GM23248 (cell line): ENCODE results near the gene INPP4A. TPM values are rescaled to one million over a fixed set of nuclear protein-coding genes. Genes with fewer than 3 reads are reported as not detected.

Experiments
- DNase-seq: peaks from one replicate; pipeline ENCODE4 v3.0.0-alpha.2; 2015
- H2AFZ ChIP-seq: fragments of 200-600 bp; sonication (generic); 2 replicates; pipeline ENCODE4 v1.6.1; 2016; ENCODE audit warnings: antibody characterized with exemption
- H3F3A ChIP-seq: fragments of 200-600 bp; sonication (generic); 2 replicates; pipeline ENCODE4 v1.6.1; 2016; ENCODE audit warnings: mild to moderate bottlenecking, antibody characterized with exemption, mixed run types; ENCODE audit not compliant: insufficient read depth
- H3K27ac ChIP-seq: fragments of 200-600 bp; sonication (generic); 2 replicates; pipeline ENCODE4 v1.5.1; 2016; ENCODE audit warnings: mild to moderate bottlenecking
- H3K27me3 ChIP-seq: fragments of 200-600 bp; sonication (generic); replicated peaks from 2 replicates; pipeline ENCODE4 v1.6.1; 2016; ENCODE audit warnings: mild to moderate bottlenecking; ENCODE audit not compliant: insufficient read depth
- H3K36me3 ChIP-seq: fragments of 200-600 bp; sonication (generic); 2 replicates; pipeline ENCODE4 v1.6.1; 2016; ENCODE audit warnings: low read depth, mild to moderate bottlenecking
- H3K4me1 ChIP-seq: fragments of 200-600 bp; sonication (generic); 2 replicates; pipeline ENCODE4 v1.6.1; 2016; ENCODE audit warnings: mild to moderate bottlenecking; ENCODE audit not compliant: insufficient read depth
- H3K4me2 ChIP-seq: fragments of 200-600 bp; sonication (generic); one replicate; pipeline ENCODE4 v1.6.1; 2016; ENCODE audit warnings: mild to moderate bottlenecking; ENCODE audit not compliant: unreplicated experiment
- H3K4me3 ChIP-seq: fragments of 200-600 bp; sonication (generic); 2 replicates; pipeline ENCODE4 v1.5.1; 2016; ENCODE audit warnings: mild to moderate bottlenecking
- H3K79me2 ChIP-seq: fragments of 200-600 bp; sonication (generic); 2 replicates; pipeline ENCODE4 v1.6.1; 2016; ENCODE audit warnings: mild to moderate bottlenecking; ENCODE audit not compliant: insufficient read depth
- H3K9ac ChIP-seq: fragments of 200-600 bp; sonication (generic); 2 replicates; pipeline ENCODE4 v1.6.1; 2016; ENCODE audit warnings: mild to moderate bottlenecking
- H3K9me2 ChIP-seq: fragments of 200-600 bp; sonication (generic); 2 replicates; pipeline ENCODE4 v1.6.1; 2016; ENCODE audit warnings: mixed run types, mild to moderate bottlenecking, moderate library complexity; ENCODE audit not compliant: insufficient read depth
- H3K9me3 ChIP-seq: fragments of 200-600 bp; sonication (generic); one replicate; pipeline ENCODE4 v1.6.1; 2017; ENCODE audit warnings: low read depth
- H4K20me1 ChIP-seq: fragments of 200-600 bp; sonication (generic); 2 replicates; pipeline ENCODE4 v1.6.0; 2016; ENCODE audit not compliant: insufficient read depth
- EZH2 ChIP-seq: fragments of 200-600 bp; sonication (generic); IDR thresholded peaks from 2 replicates; pipeline ENCODE4 v1.6.1; 2018; ENCODE audit warnings: antibody characterized with exemption, mild to moderate bottlenecking; ENCODE audit not compliant: insufficient read depth, poor library complexity, severe bottlenecking
- EZH2phosphoT487 ChIP-seq: fragments of 200-600 bp; sonication (generic); IDR thresholded peaks from 2 replicates; pipeline ENCODE4 v1.6.1; 2018; ENCODE audit warnings: antibody characterized with exemption, moderate library complexity, mild to moderate bottlenecking, low read depth; ENCODE audit not compliant: insufficient read depth
- WGBS, 2 experiments: methylation state at CpG; one replicate each; pipeline ENCODE4 v1.1.6; 2015 to 2017; ENCODE audit warnings: low lambda C conversion rate in 2 of 2, low coverage in 1 of 2; ENCODE audit errors: missing lambda C conversion rate in 2 of 2; 5-methylcytosine and 5-hydroxymethylcytosine counted together
- in situ Hi-C: fragments of 300-500 bp; cut with MboI; formaldehyde crosslinking; loops from 2 replicates; pipeline ENCODE4 v1.15.0; 2020
- polyA plus RNA-seq: library from polyadenylated mRNA; unstranded; fragments of >200 nt; fragmentation: Nextera tagmentation; extraction: Ambion mirVana; gene quantifications from 2 replicates; pipeline ENCODE4 v1.2.1, GENCODE V29; 2016
- total RNA-seq: library from RNA; depleted of rRNA; stranded (reverse); fragments of >200 nt; shearing (Covaris generic); gene quantifications from 2 replicates; pipeline ENCODE4 v1.2.3, GENCODE V29; 2014

The INPP4A gene
- total and polyA plus RNA-seq, 2 experiments from 2014 or later = 9.5 to 16.0 TPM

- Histone ChIP-seq H3K36me3 (no peaks in the 10 kb centered on the region), H4K20me1 (no peaks in the 10 kb centered on the region), H3K4me2 (no peak overlapping the region), H2AFZ (no peak overlapping the region), H3F3A (no peaks in the 10 kb centered on the region), H3K79me2 (peaks cover 72% of the 10 kb centered on the region), H3K4me1 (peaks cover 10% of the 10 kb centered on the region), H3K9me2 (no peaks in the 10 kb centered on the region), H3K27me3 (no peaks in the 10 kb centered on the region), H3K27ac (no peak overlapping the region), H3K9ac (no peak overlapping the region), H3K9me3 (no peaks in the 10 kb centered on the region), H3K4me3 (no peak overlapping the region)
- WGBS, 2 experiments = 94 to 97% methylated on average over 9 to 10 of the region's 10 CpGs
- in situ Hi-C loops = no loop called here
- TF ChIP-seq EZH2 (no peak), EZH2phosphoT487 (no peak)
- no peak for DNase-seq
Observed at GRCh38 chr2:98463551-98463971, 18.9 kb downstream of the INPP4A start.

DNA sequence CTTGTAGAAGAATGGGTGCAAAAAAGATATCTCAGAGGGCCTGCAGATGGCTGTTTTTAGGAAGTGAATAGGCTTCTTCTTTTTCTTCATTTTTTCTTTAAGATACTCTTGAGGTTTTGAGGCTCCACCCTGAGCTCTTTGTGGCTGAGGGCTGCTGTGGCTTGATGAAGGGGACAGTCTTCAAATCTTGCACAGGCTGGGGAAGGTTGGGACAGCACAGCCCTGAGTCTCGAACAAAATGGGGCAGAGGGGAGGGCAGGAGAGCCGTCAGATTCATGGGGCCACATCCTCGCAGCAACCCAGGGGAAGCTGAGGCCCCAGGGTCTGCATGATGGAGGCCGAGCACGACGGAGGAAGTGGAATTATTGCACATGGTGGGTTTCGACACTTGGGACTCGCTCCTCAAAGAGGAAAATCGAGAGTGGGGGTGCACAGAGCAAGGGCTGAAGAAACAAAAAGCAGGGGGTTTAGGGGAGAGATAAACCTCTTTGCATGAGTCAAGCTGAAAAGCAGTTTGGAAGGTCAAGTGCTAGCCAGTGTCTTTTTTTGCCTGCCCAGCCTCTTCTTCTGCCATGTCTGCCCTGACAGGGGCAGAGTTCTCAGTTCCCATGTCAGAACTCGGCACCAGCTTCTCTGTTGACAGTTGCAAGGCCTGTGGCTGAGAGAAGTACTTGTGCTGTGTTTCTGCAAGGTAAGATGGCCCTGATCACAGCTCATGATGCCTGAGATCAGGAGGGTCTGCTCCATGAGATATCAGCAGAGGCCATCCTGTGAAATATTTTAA, 19.5 kb downstream of the INPP4A start:
- in situ Hi-C loops = no loop called here

DNA sequence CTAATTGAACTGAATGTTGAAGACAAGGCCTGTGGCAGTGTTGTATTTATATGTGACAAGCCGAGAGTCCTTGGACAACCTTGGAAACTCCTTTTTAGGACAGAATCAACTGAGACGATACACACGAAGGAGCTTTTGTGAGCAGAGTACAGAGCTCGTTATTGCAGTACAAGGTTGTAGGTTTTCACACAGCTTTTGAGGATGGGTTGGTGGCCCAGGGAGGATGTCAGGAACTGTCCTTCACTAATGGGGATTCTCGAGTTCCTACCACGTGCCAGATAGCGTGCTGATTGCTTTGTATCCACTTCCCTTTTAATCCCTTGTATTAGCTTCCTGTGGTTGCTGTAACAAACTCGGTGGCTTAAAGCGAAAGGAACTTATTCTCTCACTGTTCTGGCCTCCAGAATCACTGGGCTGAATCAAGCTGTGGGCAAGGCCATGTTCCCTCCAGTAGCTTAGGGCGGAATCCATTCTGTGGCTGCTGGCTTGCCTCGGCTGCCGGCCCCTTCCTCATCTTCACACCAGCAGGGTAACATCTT, 20.2 kb downstream of the INPP4A start:
- Histone ChIP-seq H3F3A (no peaks in the 10 kb centered on the region), H3K27me3 (no peaks in the 10 kb centered on the region), H3K9me3 (no peaks in the 10 kb centered on the region), H2AFZ (no peak overlapping the region), H3K4me3 (no peak overlapping the region), H3K9ac (no peak overlapping the region), H3K4me1 (peaks cover 15% of the 10 kb centered on the region), H3K36me3 (no peaks in the 10 kb centered on the region), H4K20me1 (no peaks in the 10 kb centered on the region), H3K9me2 (no peaks in the 10 kb centered on the region), H3K79me2 (peaks cover 60% of the 10 kb centered on the region), H3K27ac (no peak overlapping the region), H3K4me2 (no peak overlapping the region)
- no peak for DNase-seq
- in situ Hi-C loops = no loop called here
- TF ChIP-seq EZH2 = no peak
- no peak for TF ChIP-seq EZH2phosphoT487
- WGBS, 2 experiments = 85 to 86% methylated on average over 12 of the region's 12 CpGs

More for the DNA sequence above, 19.5 kb downstream of the INPP4A start:
- Histone ChIP-seq H3K36me3 (no peaks in the 10 kb centered on the region), H3K9me3 (no peaks in the 10 kb centered on the region), H3K27ac (no peak overlapping the region), H4K20me1 (no peaks in the 10 kb centered on the region), H3F3A (no peaks in the 10 kb centered on the region), H3K79me2 (peaks cover 67% of the 10 kb centered on the region), H3K4me2 (no peak overlapping the region), H3K27me3 (no peaks in the 10 kb centered on the region), H3K9me2 (no peaks in the 10 kb centered on the region), H3K9ac (no peak overlapping the region), H3K4me1 (peaks cover 15% of the 10 kb centered on the region), H2AFZ (no peak overlapping the region), H3K4me3 (no peak overlapping the region)
- no peak for DNase-seq
- TF ChIP-seq EZH2phosphoT487 (no peak), EZH2 (no peak)
- WGBS, 2 experiments = 89 to 91% methylated on average over 10 of the region's 10 CpGs

GRCh38 chr2:98465456-98466226, 21.0 kb downstream of the INPP4A start:
- H3K36me3 ChIP-seq = no peaks in the 10 kb centered on the region
- H3K9me2 ChIP-seq = no peaks in the 10 kb centered on the region
- TF ChIP-seq EZH2 (no peak), EZH2phosphoT487 (no peak)
- peak overlapping the region; percentile 11 for H3K4me2 ChIP-seq
- in situ Hi-C loops = no loop called here
- no peak overlapping the region for H3K4me3 ChIP-seq
- WGBS, 2 experiments = 47 to 48% methylated on average over 10 to 11 of the region's 11 CpGs
- peaks cover 15% of the 10 kb centered on the region for H3K4me1 ChIP-seq
- no peaks in the 10 kb centered on the region for H3K27me3 ChIP-seq
- no peak overlapping the region for H2AFZ ChIP-seq
- peak; percentile 21 for DNase-seq
- H3F3A ChIP-seq = no peaks in the 10 kb centered on the region
- no peaks in the 10 kb centered on the region for H3K9me3 ChIP-seq
- H3K79me2 ChIP-seq = peaks cover 57% of the 10 kb centered on the region
- H3K9ac ChIP-seq = no peak overlapping the region
- no peaks in the 10 kb centered on the region for H4K20me1 ChIP-seq
- H3K27ac ChIP-seq = no peak overlapping the region
